IMR-90 (cell line): ENCODE results near the gene PPM1G.

Experiments
- BHLHE40 ChIP-seq: fragments of 150-350 bp; IDR thresholded peaks from 2 replicates; pipeline ENCODE4 v1.6.1; 2016; ENCODE audit warnings: mild to moderate bottlenecking, low read depth, low read length
- CEBPB ChIP-seq: IDR thresholded peaks from 2 replicates; pipeline ENCODE4 v1.6.1; 2012; ENCODE audit warnings: low read depth, low read length, improper control_type of control experiment
- FOS ChIP-seq: fragments of 150-350 bp; IDR thresholded peaks from 2 replicates; pipeline ENCODE4 v1.6.1; 2016; ENCODE audit warnings: low read depth, low read length
- MAFK ChIP-seq: IDR thresholded peaks from 2 replicates; pipeline ENCODE4 v1.6.1; 2012; ENCODE audit warnings: low read depth, low read length, improper control_type of control experiment
- MAZ ChIP-seq: IDR thresholded peaks from 2 replicates; pipeline ENCODE4 v1.6.1; 2012; ENCODE audit warnings: low read depth, mild to moderate bottlenecking, low read length, improper control_type of control experiment, moderate library complexity, borderline replicate concordance
- MXI1 ChIP-seq: IDR thresholded peaks from 2 replicates; pipeline ENCODE4 v1.6.1; 2012; ENCODE audit warnings: low read depth, mild to moderate bottlenecking, low read length, moderate library complexity, borderline replicate concordance
- POLR2A ChIP-seq: IDR thresholded peaks from 2 replicates; pipeline ENCODE4 v1.6.1; 2012; ENCODE audit warnings: mild to moderate bottlenecking, low read depth, low read length
- RAD21 ChIP-seq: IDR thresholded peaks from 2 replicates; pipeline ENCODE4 v1.6.1; 2012; ENCODE audit warnings: low read length, improper control_type of control experiment
- RCOR1 ChIP-seq: IDR thresholded peaks from 2 replicates; pipeline ENCODE4 v1.6.1; 2012; ENCODE audit warnings: mild to moderate bottlenecking, low read length, improper control_type of control experiment; ENCODE audit not compliant: insufficient replicate concordance
- SMC3 ChIP-seq: fragments of 150-350 bp; IDR thresholded peaks from 2 replicates; pipeline ENCODE4 v1.6.1; 2016; ENCODE audit warnings: low read depth, mild to moderate bottlenecking, antibody characterized with exemption, low read length, moderate library complexity
- TF ChIP-seq, protein P1 (sequence below): fragments of 150-350 bp; IDR thresholded peaks from 2 replicates; pipeline ENCODE4 v1.6.1; 2017; ENCODE audit warnings: mild to moderate bottlenecking, antibody characterized with exemption, low read length, low read depth
- TF ChIP-seq, protein P2 (sequence below): conservative IDR thresholded peaks from 2 replicates; pipeline ENCODE4 v1.5.1; 2012; ENCODE audit warnings: mild to moderate bottlenecking, low read depth, low read length, improper control_type of control experiment
- TF ChIP-seq, protein P3 (sequence below): fragments of 150-350 bp; IDR thresholded peaks from 2 replicates; pipeline ENCODE4 v1.6.1; 2016; ENCODE audit warnings: low read depth, mild to moderate bottlenecking, low read length, moderate library complexity, borderline replicate concordance

DNA sequence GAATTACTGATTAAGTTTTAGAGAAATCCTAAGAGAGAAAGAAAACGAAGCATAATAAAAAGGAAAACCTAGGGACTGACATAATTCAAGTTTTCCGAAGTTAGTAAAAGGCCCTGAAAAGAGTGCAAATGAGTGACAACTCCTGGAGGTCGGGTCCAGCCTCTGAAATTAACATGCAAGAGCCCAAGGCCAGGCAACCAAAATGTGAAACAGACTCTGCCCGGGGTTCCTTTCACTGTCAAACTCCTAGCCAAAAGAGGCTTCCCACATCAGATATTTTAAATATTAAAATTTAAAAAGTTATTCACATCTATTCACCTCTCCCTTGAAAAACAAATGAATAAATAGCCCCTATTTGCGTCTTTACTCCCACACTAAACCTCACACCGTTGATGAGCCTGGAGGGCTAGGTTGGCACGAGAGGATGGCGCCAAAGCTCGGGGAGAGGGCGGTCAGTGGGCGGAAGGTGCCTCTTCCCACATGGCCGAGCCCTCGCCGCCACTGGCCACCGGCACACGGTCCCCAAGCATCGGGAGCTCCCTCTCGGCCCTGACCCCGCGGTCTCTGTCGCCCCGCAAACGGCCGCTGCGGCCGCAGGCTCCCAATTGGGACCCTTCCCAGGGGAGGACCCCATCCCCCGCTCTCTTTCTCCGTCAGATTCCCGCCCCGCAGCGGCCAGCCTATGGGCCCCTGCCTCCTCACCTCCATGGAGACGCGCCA lies 630 bp downstream of the PPM1G start:
- TF ChIP-seq, protein P1, sequence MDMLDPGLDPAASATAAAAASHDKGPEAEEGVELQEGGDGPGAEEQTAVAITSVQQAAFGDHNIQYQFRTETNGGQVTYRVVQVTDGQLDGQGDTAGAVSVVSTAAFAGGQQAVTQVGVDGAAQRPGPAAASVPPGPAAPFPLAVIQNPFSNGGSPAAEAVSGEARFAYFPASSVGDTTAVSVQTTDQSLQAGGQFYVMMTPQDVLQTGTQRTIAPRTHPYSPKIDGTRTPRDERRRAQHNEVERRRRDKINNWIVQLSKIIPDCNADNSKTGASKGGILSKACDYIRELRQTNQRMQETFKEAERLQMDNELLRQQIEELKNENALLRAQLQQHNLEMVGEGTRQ, result no peak
- TF ChIP-seq, protein P2, sequence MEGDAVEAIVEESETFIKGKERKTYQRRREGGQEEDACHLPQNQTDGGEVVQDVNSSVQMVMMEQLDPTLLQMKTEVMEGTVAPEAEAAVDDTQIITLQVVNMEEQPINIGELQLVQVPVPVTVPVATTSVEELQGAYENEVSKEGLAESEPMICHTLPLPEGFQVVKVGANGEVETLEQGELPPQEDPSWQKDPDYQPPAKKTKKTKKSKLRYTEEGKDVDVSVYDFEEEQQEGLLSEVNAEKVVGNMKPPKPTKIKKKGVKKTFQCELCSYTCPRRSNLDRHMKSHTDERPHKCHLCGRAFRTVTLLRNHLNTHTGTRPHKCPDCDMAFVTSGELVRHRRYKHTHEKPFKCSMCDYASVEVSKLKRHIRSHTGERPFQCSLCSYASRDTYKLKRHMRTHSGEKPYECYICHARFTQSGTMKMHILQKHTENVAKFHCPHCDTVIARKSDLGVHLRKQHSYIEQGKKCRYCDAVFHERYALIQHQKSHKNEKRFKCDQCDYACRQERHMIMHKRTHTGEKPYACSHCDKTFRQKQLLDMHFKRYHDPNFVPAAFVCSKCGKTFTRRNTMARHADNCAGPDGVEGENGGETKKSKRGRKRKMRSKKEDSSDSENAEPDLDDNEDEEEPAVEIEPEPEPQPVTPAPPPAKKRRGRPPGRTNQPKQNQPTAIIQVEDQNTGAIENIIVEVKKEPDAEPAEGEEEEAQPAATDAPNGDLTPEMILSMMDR, result no peak
- TF ChIP-seq BHLHE40, result 0 out of 2 replicates have a peak, but pooled peaks have one; percentile 14
- no peak for TF ChIP-seq RAD21
- no peak for TF ChIP-seq POLR2A
- TF ChIP-seq MXI1, result peak; percentile 49; the same call in 1 of the 2 replicates
- TF ChIP-seq MAZ, result no peak
- no peak for TF ChIP-seq FOS
- no peak for TF ChIP-seq MAFK
- TF ChIP-seq, protein P3, sequence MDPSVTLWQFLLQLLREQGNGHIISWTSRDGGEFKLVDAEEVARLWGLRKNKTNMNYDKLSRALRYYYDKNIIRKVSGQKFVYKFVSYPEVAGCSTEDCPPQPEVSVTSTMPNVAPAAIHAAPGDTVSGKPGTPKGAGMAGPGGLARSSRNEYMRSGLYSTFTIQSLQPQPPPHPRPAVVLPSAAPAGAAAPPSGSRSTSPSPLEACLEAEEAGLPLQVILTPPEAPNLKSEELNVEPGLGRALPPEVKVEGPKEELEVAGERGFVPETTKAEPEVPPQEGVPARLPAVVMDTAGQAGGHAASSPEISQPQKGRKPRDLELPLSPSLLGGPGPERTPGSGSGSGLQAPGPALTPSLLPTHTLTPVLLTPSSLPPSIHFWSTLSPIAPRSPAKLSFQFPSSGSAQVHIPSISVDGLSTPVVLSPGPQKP, result no peak
- no peak for TF ChIP-seq SMC3
- no peak for TF ChIP-seq RCOR1
- TF ChIP-seq CEBPB, result no peak
